Raji (cell line): ENCODE results near the gene SLC7A8.

Experiments used
- POLR2A ChIP-seq: IDR thresholded peaks from 2 replicates; pipeline ENCODE4 v1.6.1; 2011; ENCODE audit warnings: low read depth, low read length, control low read depth; ENCODE audit not compliant: insufficient read depth

Gene SLC7A8

DNA sequence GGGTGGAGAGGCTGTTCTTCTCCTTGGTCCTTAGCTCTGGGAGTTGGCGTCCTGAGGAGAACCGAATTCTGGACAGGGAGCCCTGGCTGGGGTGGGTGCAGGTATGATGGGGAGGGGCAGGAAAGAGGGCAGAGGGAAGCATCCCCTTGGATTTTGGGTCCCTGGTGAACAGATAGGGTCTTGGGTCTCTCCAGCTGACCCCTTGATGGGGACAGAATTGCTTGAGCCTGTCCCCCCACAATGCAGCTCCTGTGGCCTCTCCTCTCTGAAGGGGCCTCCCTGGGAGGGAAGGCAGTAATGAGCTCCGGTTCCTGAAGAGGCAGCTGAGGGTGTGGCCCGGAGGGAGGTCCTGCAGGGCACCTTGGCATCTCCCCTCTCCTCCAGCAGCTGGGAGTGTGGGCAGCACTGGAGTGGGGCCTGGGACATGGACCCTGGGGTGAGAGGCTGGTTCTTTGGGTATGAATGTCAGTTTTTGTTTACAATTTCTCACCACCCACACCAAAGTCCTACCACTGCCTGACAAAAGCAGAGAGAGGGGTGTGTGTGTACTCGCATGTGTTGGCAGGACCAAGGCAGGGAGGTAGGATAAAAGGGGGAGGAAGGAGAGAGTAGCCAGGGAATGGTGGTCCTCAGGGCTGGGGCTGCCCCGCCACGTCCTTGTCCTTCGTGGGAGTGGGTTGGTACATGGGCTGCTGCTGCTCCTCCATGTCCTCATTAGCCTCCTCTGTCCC is 56.7 kb downstream of the SLC7A8 start:
- no peak for TF ChIP-seq POLR2A

DNA sequence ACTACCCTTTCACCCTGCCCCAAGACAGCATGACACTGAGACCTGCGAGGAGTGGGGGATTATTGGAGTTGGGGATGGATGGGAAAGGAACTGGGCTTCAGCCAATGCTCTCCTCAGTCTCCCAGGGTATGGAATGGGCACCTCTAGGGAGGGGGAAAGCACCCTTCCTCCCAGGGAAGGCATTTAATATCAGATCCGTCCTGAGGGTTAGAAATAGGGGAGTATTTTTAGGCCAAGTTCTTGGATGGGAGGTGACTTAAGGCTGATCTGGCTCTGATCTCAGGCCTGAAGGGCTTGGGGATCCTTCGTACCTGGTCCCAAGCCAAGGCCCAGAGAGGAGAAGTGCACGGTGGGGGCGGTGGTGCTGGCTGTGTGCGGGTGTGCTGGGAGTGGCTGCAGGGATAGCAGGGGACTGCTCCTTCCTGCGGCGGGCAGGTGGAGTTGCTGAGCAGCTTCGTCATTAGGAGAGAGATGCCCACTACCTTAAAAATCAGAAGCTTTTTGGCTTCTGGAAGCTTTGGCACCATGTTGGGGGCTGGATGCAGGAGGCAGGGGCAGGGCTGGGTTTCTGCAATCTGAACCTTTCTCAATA is 57.4 kb downstream of the SLC7A8 start:
- TF ChIP-seq POLR2A = no peak

DNA sequence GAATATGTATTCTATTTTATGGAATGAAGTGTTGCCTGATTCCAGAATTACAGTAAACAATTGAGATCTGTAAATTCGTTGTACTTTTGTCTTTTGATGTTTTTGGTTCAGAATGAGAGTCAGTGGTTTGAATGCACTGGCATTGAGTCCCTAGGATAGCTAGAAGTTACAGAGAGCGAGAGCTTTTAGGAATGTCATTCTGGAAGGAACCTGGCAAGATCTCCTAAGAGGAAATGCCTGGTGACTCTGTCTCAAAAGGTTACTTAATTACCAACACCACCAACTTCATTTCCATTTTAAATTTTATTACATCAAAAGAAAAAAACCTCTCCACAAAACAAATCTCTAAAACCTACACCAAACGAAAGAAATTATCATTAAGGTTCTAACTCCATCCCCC is 58.4 kb downstream of the SLC7A8 start:
- TF ChIP-seq POLR2A = no peak

DNA sequence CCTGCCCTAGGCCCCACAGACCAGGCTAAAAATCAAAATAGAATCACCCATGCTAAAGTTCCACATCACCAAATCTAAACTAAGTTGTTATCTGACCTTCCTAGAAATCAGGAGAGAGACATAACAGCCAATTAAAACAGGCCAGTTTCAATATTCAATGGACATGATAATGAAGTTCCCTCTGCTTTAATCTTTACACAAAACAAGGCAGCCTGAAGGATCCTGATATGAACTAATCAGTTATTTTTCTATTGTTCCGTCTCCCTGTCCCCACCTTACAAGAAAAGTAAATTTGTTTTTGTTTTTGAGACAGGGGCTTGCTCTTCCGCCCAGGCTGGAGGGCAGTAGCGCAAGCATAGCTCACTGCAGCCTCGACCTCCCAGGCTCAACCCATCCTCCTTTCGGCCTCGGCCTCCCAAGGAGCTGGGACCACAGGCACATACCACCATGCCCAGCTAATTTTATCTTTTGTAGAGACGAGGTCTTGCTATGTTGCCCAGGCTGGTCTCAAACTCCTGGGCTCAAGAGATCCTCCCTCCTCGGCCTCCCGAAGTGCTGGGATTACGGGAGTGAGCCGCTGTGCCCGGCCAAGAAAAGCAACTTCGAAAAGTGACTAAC is 59.0 kb downstream of the SLC7A8 start:
- no peak for TF ChIP-seq POLR2A

DNA sequence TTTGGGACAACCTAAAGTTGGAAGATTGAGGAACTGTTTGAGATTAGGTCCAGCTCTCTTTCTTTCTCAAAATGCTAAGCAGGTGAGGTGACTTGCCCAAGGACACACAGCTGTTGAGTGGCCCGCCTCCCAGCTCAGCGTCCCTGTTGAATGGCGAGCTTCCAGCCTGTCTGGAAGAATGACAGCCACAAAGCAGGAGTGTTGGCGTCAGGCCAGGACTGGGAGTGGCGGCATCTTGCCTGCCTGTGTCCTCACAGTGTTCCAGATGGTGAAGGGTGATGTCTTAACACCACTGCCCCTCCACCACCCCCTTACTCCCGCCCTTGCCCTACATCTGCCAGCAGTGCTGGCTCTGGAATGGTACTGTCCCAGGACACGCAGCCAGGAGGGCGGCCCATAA is 60.0 kb downstream of the SLC7A8 start:
- no peak for TF ChIP-seq POLR2A

DNA sequence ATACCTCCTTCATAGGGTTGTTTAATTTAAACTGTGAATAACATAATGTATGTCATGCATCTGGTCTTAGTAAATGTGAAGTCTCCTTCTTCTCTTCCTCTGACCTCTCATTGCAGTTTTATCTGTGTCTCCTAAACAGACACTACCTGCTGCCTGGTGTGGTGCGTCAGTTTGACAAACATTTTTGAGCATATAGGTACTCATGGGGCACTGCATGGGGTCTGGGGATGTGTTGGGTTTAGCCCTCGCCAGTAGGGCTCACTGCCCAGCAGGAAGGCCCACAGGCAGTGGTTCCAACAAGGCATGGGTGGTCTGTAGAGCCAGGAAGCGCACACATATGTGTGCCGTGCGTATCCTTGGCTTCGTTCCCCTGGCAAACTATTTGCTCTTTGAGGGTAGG is 61.4 kb downstream of the SLC7A8 start:
- no peak for TF ChIP-seq POLR2A

DNA sequence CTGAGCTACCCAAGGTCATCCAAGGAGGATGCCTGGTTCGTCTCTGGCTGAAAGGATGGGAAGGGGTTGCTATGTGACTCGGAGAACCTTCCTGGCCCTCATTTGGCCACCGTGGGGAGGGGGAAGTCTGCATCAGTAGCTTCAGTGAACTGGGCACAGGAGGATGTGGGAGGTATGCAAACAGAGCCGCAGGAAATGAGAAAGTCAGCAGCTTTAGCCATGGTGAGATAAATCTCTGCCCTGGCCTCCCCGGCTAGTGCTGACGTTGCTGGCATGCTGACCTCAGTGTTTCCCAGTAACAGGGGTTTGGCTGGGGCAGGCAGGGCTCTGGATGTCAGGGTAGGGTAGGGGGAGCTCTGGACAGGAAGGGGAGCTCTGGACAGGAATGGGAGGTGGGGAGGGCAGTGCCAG is 62.1 kb downstream of the SLC7A8 start:
- no peak for TF ChIP-seq POLR2A

DNA sequence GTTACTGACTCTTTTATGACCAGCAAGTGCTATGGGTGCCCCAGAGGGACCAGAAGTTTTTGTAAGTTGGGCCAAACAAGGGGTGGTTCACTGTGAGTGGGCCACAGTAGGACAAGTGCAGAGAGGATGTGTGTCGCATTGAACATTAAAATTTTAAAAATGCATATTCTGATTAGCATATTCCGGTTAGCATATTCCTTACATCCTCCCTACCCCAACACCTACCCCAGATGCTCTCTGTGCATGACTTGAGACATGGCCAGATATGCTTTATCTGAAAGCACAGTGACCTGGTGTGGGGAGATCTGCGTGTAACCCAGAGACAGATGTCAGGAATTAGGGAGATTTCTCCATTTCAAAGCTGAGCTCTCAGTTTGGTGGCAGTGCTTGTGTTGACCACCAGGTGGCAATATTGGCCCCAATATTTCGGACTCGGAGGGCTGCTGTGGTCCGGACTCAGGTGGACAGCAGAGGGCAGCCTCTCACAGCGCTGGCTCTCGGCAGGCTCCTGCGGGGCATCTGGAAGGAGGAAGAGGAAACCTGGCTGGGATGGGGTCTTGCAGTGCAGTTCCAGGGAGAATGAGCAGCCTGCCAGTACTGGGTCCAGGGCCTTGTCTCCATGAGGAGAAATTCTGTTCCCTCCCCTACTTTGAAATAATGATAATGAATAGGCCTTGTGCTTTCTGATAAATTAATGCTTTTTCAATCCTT is 62.8 kb downstream of the SLC7A8 start:
- TF ChIP-seq POLR2A = no peak

DNA sequence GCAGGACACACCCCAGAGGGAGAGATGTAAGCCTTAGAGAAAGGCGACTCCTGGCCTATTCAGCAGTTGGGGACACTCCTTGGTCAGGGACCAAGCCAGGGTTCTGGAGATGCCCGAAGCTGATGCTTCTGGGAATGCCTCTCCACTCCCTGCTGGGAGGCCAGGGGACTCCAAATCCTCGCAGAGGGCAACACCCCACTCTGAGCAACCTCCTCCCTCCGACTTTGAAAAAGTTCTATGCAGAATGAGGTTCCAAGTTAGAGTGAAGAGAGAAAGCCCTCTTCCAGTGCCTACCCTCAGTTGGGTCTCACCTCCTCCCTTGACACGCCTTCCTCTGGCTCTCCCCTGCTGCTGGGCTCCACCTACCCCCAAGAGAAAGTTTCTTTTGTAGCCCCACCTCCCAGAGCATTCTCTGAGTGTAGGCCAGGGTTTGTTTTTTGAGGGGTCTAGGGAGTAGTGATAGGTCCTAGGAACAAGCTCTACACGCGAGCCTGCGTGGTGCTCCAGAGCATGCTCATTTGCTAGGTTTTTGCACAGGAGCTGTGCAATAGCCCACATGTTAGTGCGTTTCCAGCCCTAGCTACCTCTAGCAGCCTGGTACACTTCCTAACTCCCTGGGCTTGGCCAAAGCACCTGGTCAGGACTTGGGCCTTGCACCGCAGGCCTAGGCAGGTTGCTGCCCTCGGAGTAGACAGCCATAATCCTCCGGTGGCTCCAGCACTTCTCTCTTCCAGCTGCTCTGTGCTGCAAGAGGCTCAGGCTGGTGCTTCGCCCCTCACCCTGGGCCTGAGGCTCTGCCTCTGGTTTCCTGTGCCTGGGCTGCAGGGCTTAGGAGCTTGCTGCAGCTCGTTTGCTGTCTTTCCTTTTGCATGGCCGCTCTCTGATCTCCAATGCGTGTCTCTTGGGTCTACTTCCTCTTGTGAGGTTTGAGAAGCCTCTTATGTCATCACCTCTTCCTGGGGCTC is 63.8 kb downstream of the SLC7A8 start:
- no peak for TF ChIP-seq POLR2A

DNA sequence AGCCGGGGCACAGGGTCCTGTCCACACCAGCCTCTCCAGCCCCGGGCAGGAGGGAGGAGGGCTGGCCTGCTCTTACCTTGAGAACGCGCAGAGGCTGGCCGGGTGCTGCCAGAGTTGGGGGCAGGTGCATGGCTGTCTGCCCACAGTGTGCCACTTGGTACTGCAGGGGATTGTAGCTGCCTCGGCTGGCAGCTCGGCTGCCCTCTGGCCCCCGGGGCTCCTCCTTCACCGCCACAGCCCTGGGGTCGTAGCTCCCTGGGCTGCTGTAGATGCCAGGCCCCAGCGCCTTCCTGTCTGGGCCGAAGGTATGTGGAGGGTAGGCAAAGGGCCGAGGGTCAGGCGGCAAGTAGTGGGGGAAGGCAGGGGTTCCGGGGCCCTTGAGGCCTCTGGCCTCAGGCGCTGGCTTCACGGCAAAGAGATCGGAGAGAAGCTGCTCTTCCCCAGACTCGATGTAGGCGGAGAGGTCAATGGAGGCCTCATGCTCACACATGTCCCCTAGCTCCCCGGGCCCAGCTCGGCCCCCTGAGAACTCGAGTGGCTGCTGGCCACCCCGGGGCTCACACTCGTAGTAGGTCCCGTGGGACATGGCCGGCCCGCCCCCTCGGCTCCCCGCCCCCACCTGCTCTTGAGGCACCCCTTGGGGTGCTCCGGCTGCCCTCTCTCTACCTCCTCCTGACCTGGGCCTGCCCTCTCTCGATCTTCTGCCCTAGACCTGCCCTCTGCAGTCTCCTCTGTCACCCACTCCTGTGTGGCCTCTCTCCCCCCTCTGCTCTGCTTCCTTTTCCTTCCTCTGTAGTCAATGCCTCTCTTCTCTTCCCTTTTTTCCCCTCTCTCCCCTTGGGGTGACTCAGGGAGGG is 64.7 kb downstream of the SLC7A8 start, which contains the start of gene CEBPE:
TSS of gene CEBPE (minus strand) at position 750 of the 857 bp plus-strand sequence. CDS start at position 586, 164 bp downstream.
- no peak for TF ChIP-seq POLR2A

DNA sequence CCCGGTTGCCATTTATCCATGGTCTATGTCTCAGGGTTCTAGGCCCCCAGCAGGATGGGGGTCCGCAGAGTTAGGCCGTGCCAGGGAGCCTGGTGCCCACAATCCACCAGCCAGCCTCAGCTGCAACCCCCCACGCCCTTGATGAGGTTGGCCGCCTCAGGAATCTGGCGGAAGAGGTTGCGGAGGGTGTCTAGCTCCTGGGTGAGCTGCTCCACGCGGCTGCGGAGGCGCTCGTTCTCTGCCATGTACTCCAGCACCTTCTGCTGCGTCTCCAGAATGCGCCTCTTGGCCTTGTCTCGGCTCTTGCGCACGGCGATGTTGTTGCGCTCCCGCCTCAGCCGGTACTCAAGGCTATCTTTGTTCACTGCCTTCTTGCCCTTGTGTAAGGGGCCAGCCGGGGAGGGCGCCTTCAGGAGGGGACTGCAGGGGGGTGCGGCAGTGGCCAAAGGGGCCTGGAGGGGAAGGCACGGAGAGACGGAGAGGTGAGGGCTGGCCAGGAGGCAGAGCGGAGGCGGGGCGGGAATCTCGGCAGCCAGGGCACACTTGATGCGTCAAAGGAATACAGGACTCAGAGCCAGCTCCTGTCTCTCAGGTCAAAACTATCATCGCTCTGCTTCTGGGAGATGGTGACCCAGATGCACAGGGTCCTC is 66.0 kb downstream of the SLC7A8 start:
- no peak for TF ChIP-seq POLR2A

DNA sequence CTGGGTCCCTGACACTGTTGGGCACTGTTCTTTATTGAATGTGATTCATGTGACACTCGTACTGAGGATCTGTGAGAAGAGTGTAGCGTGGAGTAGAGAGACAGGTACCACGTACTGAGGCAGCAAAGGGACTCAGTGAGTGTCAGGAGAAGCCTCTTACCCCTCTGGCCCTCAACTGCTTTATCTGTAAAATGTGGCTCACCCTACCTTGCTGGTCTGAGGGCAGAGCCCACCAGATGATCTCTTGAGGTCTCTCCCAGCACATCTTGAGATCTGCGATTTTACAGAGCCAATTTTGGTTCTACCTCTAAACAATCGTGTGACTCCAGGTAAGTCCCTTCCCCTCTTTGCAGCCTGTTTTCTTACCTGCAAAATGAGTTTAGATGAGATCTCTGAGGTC is 67.5 kb downstream of the SLC7A8 start:
- TF ChIP-seq POLR2A = no peak

DNA sequence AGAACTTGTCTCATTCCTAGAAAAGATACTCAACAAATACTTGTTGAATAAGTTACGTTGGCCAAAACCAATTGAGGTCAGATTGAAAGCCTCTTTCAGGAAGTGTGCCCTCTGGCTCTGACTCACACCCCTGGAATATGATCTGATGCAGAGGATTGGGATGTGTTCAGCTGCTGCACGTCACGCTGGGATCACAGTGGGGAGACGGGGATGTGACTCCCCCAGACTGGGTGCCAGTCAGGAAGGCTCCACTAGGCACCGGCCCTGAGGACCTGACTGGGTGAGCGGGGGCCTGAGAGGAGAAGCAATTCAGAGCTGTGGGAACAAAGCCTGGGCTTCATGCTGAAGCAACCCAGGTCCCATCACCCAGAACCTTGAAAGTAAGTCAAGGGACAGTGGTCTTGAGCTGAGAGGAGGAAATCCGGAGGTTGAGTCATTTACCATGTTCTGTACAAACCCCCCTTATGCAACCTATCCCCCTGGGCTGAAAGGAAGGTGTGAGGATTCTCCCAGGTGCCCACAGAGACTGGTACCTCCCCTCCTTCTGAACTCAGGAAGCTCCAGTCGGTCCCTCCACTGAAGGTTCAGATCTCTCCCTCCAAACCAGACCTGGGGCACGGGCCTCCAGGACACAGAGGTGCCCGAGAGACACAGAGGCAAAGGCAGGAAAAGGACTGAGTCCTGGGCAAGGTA is 68.3 kb downstream of the SLC7A8 start:
- TF ChIP-seq POLR2A = no peak

DNA sequence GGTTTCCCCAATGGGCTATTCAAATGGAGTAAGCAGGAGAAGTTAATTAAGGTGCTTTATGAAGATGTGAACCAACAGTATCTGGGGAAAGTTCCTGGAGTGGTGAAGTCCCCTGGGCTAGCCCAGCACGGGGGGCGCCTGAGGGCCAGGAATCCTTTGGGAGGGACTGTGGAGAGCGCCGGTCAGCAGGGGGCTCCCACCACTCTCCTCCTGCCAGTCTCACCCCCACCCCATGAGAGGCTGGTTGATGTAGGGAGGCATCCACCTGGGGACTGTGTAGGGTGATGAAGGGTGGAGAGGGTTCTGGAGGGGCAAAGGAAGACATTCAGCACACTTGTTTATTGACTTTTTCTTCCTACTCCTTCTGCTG is 68.8 kb downstream of the SLC7A8 start:
- no peak for TF ChIP-seq POLR2A
